Pancreas (tissue), 10 donors: ENCODE measurements around the gene MYO9A. TPM values are rescaled to one million over a fixed set of nuclear protein-coding genes. Genes with fewer than 3 reads are reported as not detected.

ENCODE experiments used
- ATAC-seq, 4 donors: fragments of 200-7000 bp; cut with Tn5 transposase; one replicate each; pipeline versions ENCODE4 v1.8.0 to v1.9.1; 2020; ENCODE audit warnings: mild to moderate bottlenecking in 4 of 4, moderate library complexity in 4 of 4
- DNase-seq, 6 donors: peaks; one replicate each; pipeline ENCODE4 v3.0.0-alpha.2; 2020
- FAIRE-seq: peaks from 2 replicates; lab custom pipeline; 2012; peaks lifted over from hg19 to GRCh38; lab: Jason Lieb, UNC
- H3K27ac ChIP-seq, 4 donors: fragments of 200-600 bp; sonication (generic); 1 replicate in 3 of 4; 2 replicates in 1 of 4; pipeline versions ENCODE4 v1.5.0 to v1.8.0; 2020
- H3K27me3 ChIP-seq, 4 donors: fragments of 200-600 bp; one replicate each; pipeline ENCODE4 v1.8.0; 2021
- H3K36me3 ChIP-seq, 3 donors: fragments of 200-600 bp; sonication (generic) in 1 of 3; one replicate each; pipeline versions ENCODE4 v1.5.0 to v1.8.0; 2020 to 2021
- H3K4me1 ChIP-seq, 3 donors: fragments of 200-600 bp; one replicate each; pipeline ENCODE4 v1.8.0; 2021
- H3K4me3 ChIP-seq, 4 donors: fragments of 200-600 bp; sonication (generic) in 2 of 4; one replicate each; pipeline versions ENCODE4 v1.5.0 to v1.8.0; 2020 to 2021
- H3K9me3 ChIP-seq, 4 donors: fragments of 200-600 bp; one replicate each; pipeline ENCODE4 v1.8.0; 2021
- CTCF ChIP-seq, 4 donors: fragments of 200-600 bp; sonication (generic) in 3 of 4; IDR thresholded peaks; one replicate each; pipeline versions ENCODE4 v1.5.0 to v1.8.0; 2021; ENCODE audit warnings: antibody characterized with exemption in 4 of 4
- WGBS, 2 donors: extraction: QIAGEN DNeasy Blood & Tissue Kit; methylation state at CpG; one replicate each; pipeline ENCODE4 v1.1.7; 2013; 5-methylcytosine and 5-hydroxymethylcytosine counted together
- intact Hi-C, 3 donors: fragments of 100-400 bp; cut with DNase I; formaldehyde crosslinking; loops; one replicate each; pipeline versions ENCODE4 v1.11.1 to v1.14.2; 2022
- polyA plus RNA-seq, 2 donors: library from polyadenylated mRNA; stranded (reverse); fragments of 200-250 nt; gene quantifications; one replicate each; pipeline ENCODE4 v1.2.3, GENCODE V29; 2013
- total RNA-seq, 6 donors: library from RNA; stranded (reverse); fragmentation: NEBNext Ultra II Directional in 4 of 6; extraction: Animal tissue kit (Norgen Biotek cat#: 25700) in 4 of 6; gene quantifications; one replicate each; pipeline versions ENCODE4 v1.2.1 to v1.2.4, GENCODE V29; 2021 to 2023
- donor health status: healthy with polysubstance abuse.
- donor health status: DM: no; HTN: no; CAD: no; lungs with moderate emphysema.
- donor health status: DM: no; HTN: no; CAD: no.
- donor health status: control.
- donor health status: control.
- donor health status: Bipolar disorder and iron deficiency.
- donor health status: DM: yes; HTN: yes; CAD: no.
- donor health status: DM: no; HTN: no; CAD: no.
- donor health status: DM: no; HTN: no; CAD: no.
- donor health status: DM: yes; HTN: yes; CAD: no.

Gene MYO9A
- total and polyA plus RNA-seq, 8 donors: 1.2 to 21.0 (median 7.8) TPM

DNA sequence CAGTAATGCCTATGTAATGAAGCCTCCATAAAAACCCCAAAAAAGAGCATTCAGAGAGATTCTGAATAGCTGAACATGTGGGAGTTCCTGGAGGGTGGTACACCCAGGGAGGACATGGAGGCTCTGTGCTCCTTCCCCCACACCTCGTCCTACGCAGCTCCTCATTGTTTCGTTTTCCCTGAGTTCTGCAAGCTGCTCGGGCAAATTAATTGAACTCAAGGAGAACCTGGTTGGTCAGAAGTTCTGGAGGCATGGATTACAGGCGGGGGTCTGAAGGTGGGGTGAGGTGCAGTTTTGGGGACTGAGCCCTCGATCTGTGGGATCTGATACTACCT, 142.2 kb downstream of the MYO9A start:
- WGBS, 2 donors: 88 to 90% methylated on average over 6 of the region's 6 CpGs
- H3K4me1 ChIP-seq: no peaks in the 10 kb centered on the region
- intact Hi-C loops: no loop called here
- no peak overlapping the region for H3K27ac ChIP-seq
- DNase-seq: no peak
- ATAC-seq: no peak
- no peak for TF ChIP-seq CTCF (IDR thresholded peaks at IDR 0.05)
- no peaks in the 10 kb centered on the region for H3K27me3 ChIP-seq
- FAIRE-seq: no peak
- H3K36me3 ChIP-seq: no peaks in the 10 kb centered on the region
- no peak overlapping the region for H3K4me3 ChIP-seq
- H3K9me3 ChIP-seq: no peaks in the 10 kb centered on the region

- FAIRE-seq (no peak), DNase-seq (no peak), ATAC-seq (no peak)
- H3K36me3 ChIP-seq: no peaks in the 10 kb centered on the region
- no peak for TF ChIP-seq CTCF (IDR thresholded peaks at IDR 0.05)
- H3K27me3 ChIP-seq: no peaks in the 10 kb centered on the region
- no peak overlapping the region for H3K4me3 ChIP-seq
- intact Hi-C loops: no loop called here
- 92% methylated on average over 3 of the region's 3 CpGs for WGBS, 2 donors
- no peaks in the 10 kb centered on the region for H3K4me1 ChIP-seq
- no peaks in the 10 kb centered on the region for H3K9me3 ChIP-seq
- no peak overlapping the region for H3K27ac ChIP-seq
These were observed 143.7 kb downstream of the MYO9A start for GRCh38 chr15:71974211-71974610.

- DNase-seq (no peak), ATAC-seq (no peak), FAIRE-seq (no peak)
- Histone ChIP-seq H3K4me3 (no peak overlapping the region), H3K9me3 (no peaks in the 10 kb centered on the region), H3K36me3 (no peaks in the 10 kb centered on the region), H3K4me1 (no peaks in the 10 kb centered on the region), H3K27ac (no peak overlapping the region), H3K27me3 (no peaks in the 10 kb centered on the region)
- WGBS, 2 donors: 92 to 94% methylated on average over 5 of the region's 5 CpGs
- intact Hi-C loops: no loop called here
- TF ChIP-seq CTCF (IDR thresholded peaks at IDR 0.05): no peak
These were observed 144.6 kb downstream of the MYO9A start for GRCh38 chr15:71973366-71973765.

- ATAC-seq (no peak), DNase-seq (no peak), FAIRE-seq (no peak)
- H3K4me1 ChIP-seq: no peaks in the 10 kb centered on the region
- H3K4me3 ChIP-seq: no peak overlapping the region
- TF ChIP-seq CTCF (IDR thresholded peaks at IDR 0.05): no peak
- H3K9me3 ChIP-seq: no peaks in the 10 kb centered on the region
- no peak overlapping the region for H3K27ac ChIP-seq
- intact Hi-C loops: no loop called here
- H3K27me3 ChIP-seq: no peaks in the 10 kb centered on the region
- WGBS, 2 donors: 83 to 87% methylated on average over 2 of the region's 2 CpGs
- H3K36me3 ChIP-seq: no peaks in the 10 kb centered on the region
These were observed 146.0 kb downstream of the MYO9A start for GRCh38 chr15:71971905-71972304.

DNA sequence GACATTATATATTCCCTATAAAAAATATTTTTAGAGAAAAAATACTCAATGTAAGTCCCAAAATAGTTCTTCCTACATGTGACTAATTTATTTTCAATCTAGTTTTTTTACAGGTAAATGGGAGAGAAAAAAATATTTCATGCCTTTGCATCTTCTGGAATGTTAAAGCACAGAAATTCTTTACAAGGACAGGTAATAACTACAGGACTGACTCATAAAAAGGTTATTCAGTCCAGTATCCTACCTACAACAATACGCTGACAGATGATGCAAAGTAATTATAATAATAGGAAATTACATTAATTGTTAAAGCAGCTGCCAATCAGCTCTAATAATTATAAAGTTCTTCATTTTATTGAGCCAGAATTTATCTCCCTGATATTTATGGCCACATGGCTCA, 147.5 kb downstream of the MYO9A start:
- no peaks in the 10 kb centered on the region for H3K9me3 ChIP-seq
- no peak overlapping the region for H3K4me3 ChIP-seq
- WGBS, 2 donors: 100% methylated on average over 1 of the region's 1 CpG
- no peak overlapping the region for H3K27ac ChIP-seq
- no peaks in the 10 kb centered on the region for H3K27me3 ChIP-seq
- intact Hi-C loops: no loop called here
- no peaks in the 10 kb centered on the region for H3K4me1 ChIP-seq
- DNase-seq (no peak), ATAC-seq (no peak), FAIRE-seq (no peak)
- no peaks in the 10 kb centered on the region for H3K36me3 ChIP-seq
- no peak for TF ChIP-seq CTCF (IDR thresholded peaks at IDR 0.05)
